GM12892 (cell line): ENCODE data around the gene HIVEP2.

Experiments
- POLR2A ChIP-seq: IDR thresholded peaks from 2 replicates; pipeline ENCODE4 v1.6.1; 2011; ENCODE audit warnings: low read depth, low read length, control low read depth
- POLR2AphosphoS5 ChIP-seq: IDR thresholded peaks from 2 replicates; pipeline ENCODE4 v1.6.1; 2011; ENCODE audit warnings: low read depth, low read length, control low read depth
- TAF1 ChIP-seq: IDR thresholded peaks from 2 replicates; pipeline ENCODE4 v1.6.1; 2011; ENCODE audit warnings: low read depth, mild to moderate bottlenecking, control low read depth, low read length, borderline replicate concordance

GRCh38 chr6:142726616-142727015 is 218.4 kb downstream of the HIVEP2 start:
- TF ChIP-seq POLR2A (no peak), POLR2AphosphoS5 (no peak), TAF1 (no peak)
